Measurements from ENCODE around the gene ETV4.

ETV4 gene

DNA sequence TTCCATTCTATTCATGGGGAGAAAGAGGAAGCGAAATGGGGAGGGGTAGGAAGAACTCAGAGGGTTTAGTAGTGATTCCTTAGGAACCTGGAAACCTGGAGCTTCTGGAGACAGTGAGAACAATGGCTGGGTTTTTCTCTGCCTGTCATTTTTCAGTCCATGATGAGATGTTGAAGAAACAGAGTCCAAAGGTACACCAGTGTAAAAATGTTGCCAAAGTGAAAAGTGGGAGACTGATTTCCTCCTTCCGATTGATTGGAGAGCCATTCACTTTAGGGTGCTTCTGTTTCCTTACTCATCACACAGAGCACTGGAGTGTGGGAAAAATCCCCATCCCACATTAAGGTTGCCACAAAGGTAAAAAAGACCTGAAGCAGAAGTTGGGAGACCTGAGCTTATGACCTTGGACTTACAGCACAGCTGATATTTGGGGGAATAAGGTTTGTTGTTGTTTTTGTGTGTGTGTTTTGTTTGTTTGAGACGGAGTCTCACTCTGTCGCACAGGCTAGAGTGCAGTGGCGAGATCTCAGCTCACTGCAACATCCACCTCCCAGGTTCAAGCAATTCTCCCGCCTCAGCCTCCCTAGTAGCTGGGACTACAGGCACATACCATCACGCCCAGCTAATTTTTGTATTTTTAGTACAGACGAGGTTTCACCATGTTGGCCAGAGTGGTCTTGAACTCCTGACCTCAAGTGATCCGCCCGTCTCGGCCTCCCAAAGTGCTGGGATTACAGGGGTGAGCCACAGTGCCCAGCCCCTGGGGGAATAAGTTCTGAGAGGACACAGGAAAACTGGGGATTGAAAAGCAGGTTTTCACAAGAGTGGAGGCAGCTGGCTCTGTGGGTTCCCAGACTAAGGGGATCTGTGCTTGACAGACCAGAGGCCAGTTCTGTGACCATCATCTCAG is 63.8 kb downstream of the ETV4 start:
- Histone ChIP-seq H3K4me3 (IDR thresholded peaks at IDR 0.05; ENCODE audit: insufficient read depth, low read depth, low read length) (no peak overlapping the region), H3K79me2 (ENCODE audit: insufficient read depth, low read depth) (peaks cover 36% of the 10 kb centered on the region), H3K4me1 (ENCODE audit: low read depth, poor library complexity, severe bottlenecking) (peaks cover 22% of the 10 kb centered on the region), H3K4me2 (peak overlapping the region; percentile 90; the same call in 1 of the 2 replicates), H3K27ac (no peak overlapping the region), H3K9ac (no peak overlapping the region), H4K20me1 (ENCODE audit: insufficient read depth) (no peaks in the 10 kb centered on the region), H3K36me3 (ENCODE audit: insufficient read depth) (no peaks in the 10 kb centered on the region), H2AFZ (ENCODE audit: low read depth) (peak overlapping the region; percentile 100), H3K27me3 (ENCODE audit: insufficient read depth, low read depth) (no peaks in the 10 kb centered on the region)
- TF ChIP-seq, protein P1, sequence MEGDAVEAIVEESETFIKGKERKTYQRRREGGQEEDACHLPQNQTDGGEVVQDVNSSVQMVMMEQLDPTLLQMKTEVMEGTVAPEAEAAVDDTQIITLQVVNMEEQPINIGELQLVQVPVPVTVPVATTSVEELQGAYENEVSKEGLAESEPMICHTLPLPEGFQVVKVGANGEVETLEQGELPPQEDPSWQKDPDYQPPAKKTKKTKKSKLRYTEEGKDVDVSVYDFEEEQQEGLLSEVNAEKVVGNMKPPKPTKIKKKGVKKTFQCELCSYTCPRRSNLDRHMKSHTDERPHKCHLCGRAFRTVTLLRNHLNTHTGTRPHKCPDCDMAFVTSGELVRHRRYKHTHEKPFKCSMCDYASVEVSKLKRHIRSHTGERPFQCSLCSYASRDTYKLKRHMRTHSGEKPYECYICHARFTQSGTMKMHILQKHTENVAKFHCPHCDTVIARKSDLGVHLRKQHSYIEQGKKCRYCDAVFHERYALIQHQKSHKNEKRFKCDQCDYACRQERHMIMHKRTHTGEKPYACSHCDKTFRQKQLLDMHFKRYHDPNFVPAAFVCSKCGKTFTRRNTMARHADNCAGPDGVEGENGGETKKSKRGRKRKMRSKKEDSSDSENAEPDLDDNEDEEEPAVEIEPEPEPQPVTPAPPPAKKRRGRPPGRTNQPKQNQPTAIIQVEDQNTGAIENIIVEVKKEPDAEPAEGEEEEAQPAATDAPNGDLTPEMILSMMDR (conservative IDR thresholded peaks at IDR 0.05; ENCODE audit: low read depth, low read length) = no peak

DNA sequence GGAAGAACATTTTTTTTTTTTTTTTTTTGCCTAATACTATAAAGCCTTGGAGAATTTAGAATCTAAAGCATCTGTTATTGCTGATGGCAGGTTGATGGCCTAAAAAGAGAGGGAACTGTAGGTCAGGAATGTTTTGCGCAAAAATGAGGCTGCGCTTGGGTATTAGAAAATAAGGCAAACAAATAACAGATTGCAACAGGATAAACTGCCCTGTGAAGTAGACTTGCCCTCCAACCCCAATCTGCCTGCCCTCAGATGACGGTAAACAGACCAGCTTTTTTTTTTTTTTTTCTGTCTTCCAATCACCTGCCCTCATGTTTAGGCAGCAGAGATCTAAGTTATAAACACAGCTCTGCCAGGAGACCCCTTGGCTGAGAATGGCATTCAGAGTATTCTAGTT is 66.2 kb downstream of the ETV4 start:
- no peak overlapping the region for H3K4me3 ChIP-seq (IDR thresholded peaks at IDR 0.05; ENCODE audit: insufficient read depth, low read depth, low read length)
- no peak overlapping the region for H3K4me2 ChIP-seq
- H3K27me3 ChIP-seq (ENCODE audit: insufficient read depth, low read depth) = no peaks in the 10 kb centered on the region
- no peak overlapping the region for H3K9ac ChIP-seq
- H2AFZ ChIP-seq (ENCODE audit: low read depth) = no peak overlapping the region
- TF ChIP-seq, protein P1 (conservative IDR thresholded peaks at IDR 0.05; ENCODE audit: low read depth, low read length) = no peak
- H3K79me2 ChIP-seq (ENCODE audit: insufficient read depth, low read depth) = peaks cover 12% of the 10 kb centered on the region
- no peak overlapping the region for H3K27ac ChIP-seq
- peaks cover 12% of the 10 kb centered on the region for H3K4me1 ChIP-seq (ENCODE audit: low read depth, poor library complexity, severe bottlenecking)
- H4K20me1 ChIP-seq (ENCODE audit: insufficient read depth) = no peaks in the 10 kb centered on the region
- H3K36me3 ChIP-seq (ENCODE audit: insufficient read depth) = no peaks in the 10 kb centered on the region

All from KMS-11 (cell line).